AG04449 (cell line): Measurements from ENCODE around the gene LAPTM5.
"Not testable (repeated sequence)": the region's sequence is repeated elsewhere in the genome, so short reads cannot be mapped to it uniquely, and the experiment has no call there.

ENCODE experiments used
- CTCF ChIA-PET: fragments of 350-600 bp; formaldehyde crosslinking; extraction: SDS; loops from one replicate; lab custom pipeline; 2021; ENCODE audit warnings: antibody characterized with exemption; lab: Yijun Ruan, JAX
- POLR2A ChIA-PET: fragments of 400-600, 350-600 bp; formaldehyde crosslinking; extraction: SDS; loops from one replicate; lab custom pipeline; 2020; ENCODE audit warnings: antibody characterized with exemption, inconsistent platforms; lab: Yijun Ruan, JAX
- DNase-seq: peaks from one replicate; pipeline ENCODE4 v3.0.0-alpha.2; 2010; ENCODE audit warnings: low read depth, low spot score
- H3K4me3 ChIP-seq: 2 replicates; pipeline ENCODE4 v1.5.1; 2011; ENCODE audit warnings: low read depth, mild to moderate bottlenecking, control low read depth, low read length
- TF ChIP-seq, protein P1 (sequence below): IDR thresholded peaks from one replicate; pipeline ENCODE4 v1.5.1; 2011; ENCODE audit warnings: mild to moderate bottlenecking, moderate library complexity, low read length, control low read depth, inconsistent platforms; ENCODE audit not compliant: insufficient read depth; ENCODE audit errors: missing control alignments

Gene LAPTM5

DNA sequence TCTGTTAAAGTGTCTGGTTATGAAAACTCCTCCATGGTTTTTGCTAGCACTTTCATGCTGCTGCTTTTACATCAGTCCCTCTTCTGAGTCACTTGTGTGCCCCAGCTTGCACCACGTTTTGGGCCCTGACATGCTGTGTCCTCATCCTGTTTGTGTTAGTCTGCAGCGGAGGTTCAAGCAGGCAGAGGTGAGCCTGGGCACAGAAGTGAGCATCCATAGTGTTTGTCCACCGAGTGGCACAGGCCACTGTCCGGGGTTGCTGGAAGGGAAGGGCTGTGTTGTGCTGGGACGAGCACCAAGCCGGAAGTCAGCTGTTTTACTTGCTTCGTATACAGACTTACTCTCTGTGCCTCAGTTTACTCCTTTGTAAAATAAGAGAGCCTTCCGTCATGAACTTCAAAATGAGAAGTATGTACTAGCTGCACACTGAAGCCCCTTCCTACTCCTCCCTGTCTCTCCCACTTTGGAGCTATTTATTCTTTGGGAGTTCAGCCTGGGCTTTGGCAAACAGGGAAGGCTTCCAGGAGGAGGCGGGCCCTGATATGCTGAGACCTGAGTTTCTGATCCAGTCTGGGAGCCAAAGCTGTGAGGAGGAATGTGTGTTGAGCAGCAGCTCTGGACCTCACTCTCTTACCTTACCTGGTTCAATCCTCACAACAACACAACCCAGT lies 10.7 kb upstream of the LAPTM5 start:
- CTCF ChIA-PET, result interaction anchor here (1.1 to 11.7 kb wide), 4 partner anchors 10 to 48 kb away, joined by 3 to 221 read pairs (median 8); no protein-coding TSS in a partner anchor
- TF ChIP-seq, protein P1, sequence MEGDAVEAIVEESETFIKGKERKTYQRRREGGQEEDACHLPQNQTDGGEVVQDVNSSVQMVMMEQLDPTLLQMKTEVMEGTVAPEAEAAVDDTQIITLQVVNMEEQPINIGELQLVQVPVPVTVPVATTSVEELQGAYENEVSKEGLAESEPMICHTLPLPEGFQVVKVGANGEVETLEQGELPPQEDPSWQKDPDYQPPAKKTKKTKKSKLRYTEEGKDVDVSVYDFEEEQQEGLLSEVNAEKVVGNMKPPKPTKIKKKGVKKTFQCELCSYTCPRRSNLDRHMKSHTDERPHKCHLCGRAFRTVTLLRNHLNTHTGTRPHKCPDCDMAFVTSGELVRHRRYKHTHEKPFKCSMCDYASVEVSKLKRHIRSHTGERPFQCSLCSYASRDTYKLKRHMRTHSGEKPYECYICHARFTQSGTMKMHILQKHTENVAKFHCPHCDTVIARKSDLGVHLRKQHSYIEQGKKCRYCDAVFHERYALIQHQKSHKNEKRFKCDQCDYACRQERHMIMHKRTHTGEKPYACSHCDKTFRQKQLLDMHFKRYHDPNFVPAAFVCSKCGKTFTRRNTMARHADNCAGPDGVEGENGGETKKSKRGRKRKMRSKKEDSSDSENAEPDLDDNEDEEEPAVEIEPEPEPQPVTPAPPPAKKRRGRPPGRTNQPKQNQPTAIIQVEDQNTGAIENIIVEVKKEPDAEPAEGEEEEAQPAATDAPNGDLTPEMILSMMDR, result no peak
- POLR2A ChIA-PET, result no interaction called here
- no peak for DNase-seq
- no peak overlapping the region for H3K4me3 ChIP-seq

DNA sequence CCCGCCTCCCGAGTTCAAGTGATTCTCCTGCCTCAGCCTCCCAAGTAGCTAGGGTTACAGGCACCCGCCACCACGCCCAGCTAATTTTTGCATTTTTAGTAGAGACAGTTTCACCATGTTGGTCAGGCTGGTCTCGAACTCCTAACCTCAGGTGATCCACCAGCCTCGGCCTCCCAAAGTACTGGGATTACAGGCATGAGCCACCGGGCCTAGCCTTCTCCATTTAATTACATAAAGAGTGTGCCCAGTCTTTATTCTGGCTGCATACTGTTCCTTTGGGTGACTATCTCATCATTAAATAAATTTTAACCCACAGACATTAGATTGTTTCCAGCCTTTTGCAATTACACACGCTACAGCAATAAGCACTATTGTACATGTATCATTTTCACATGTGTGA lies 9.4 kb upstream of the LAPTM5 start:
- H3K4me3 ChIP-seq, POLR2A ChIA-PET, DNase-seq: not testable (repeated sequence)
- CTCF ChIA-PET, result interaction anchor here (0.6 to 11.7 kb wide), 4 partner anchors 11 to 355 kb away, joined by 3 to 221 read pairs (median 6); no protein-coding TSS in a partner anchor

GRCh38 chr1:30765556-30766434 lies 8.2 kb upstream of the LAPTM5 start:
- no peak for DNase-seq
- CTCF ChIA-PET, result interaction anchor here (1.1 to 11.7 kb wide), 4 partner anchors 13 to 46 kb away, joined by 3 to 221 read pairs (median 6); no protein-coding TSS in a partner anchor
- TF ChIP-seq, protein P1, result no peak
- POLR2A ChIA-PET, result no interaction called here
- no peak overlapping the region for H3K4me3 ChIP-seq

GRCh38 chr1:30764939-30765555 lies 7.5 kb upstream of the LAPTM5 start:
- CTCF ChIA-PET, result interaction anchor here (1.1 to 11.7 kb wide), 3 partner anchors 13 to 45 kb away, joined by 3 to 221 read pairs (median 56); no protein-coding TSS in a partner anchor
- POLR2A ChIA-PET, result no interaction called here
- no peak for DNase-seq
- TF ChIP-seq, protein P1, result no peak
- H3K4me3 ChIP-seq, result no peak overlapping the region

DNA sequence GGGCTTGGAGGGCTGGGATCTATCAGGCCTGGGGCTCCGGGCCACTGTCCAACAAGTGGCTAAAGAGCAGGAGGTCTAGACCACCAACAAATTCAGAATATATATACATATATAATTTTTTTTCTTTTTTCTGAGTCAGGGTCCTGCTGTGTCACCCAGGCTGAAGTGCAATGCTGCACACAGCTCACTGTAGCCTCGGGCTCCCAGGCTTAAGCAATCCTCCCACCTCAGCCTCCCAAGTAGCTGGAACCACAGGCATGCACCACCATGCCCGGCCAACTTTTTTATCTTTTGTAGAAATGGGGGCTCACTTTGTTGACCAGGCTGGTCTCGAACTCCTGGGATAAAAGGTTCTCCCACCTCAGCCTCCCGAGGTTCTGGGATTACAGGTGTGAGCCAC lies 6.8 kb upstream of the LAPTM5 start:
- TF ChIP-seq, protein P1, result no peak
- CTCF ChIA-PET, result interaction anchor here (6.0 to 11.7 kb wide), 2 partner anchors 14 to 44 kb away, joined by 56 to 221 read pairs; no protein-coding TSS in a partner anchor
- DNase-seq, result no peak
- H3K4me3 ChIP-seq, result no peak overlapping the region
- POLR2A ChIA-PET, result no interaction called here

DNA sequence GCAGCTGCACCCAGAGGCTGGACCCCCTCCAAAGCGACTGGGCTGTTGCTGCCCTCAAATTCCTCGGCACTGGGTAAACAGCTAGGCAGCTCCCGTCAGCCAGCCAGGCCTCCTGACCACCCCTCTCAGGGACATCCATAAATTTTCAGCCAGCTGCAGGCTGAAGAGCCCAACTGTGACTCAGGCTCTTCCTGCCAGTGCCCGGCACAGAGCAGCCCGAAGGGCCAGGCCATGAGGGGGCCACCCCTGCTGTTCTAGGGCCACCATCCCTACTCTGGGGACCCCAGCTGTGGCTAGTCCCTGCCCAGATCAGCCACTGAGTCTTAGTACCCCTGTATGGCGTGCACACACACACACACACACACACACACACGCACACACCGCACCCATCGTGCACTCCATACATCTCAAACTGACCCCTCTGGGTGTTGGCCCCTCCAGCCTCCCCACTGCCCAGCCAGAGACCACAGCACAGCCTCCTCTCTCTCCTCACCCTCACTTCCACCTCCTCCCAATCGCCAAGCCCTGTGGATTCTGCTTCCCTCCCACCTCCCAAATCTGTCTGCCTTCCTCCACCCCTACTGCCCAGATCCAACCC lies 6.2 kb upstream of the LAPTM5 start:
- ChIA-PET POLR2A (no interaction called here), CTCF (interaction anchor here (0.7 to 11.7 kb wide), 5 partner anchors 9 to 165 kb away, joined by 3 to 221 read pairs (median 4); no protein-coding TSS in a partner anchor)
- no peak overlapping the region for H3K4me3 ChIP-seq
- TF ChIP-seq, protein P1, result no peak
- no peak for DNase-seq
